IMR-90 (cell line): ENCODE results near the gene SFTA2. TPM values are rescaled to one million over a fixed set of nuclear protein-coding genes. Genes with fewer than 3 reads are reported as not detected.
"Not testable (repeated sequence)": the region's sequence is repeated elsewhere in the genome, so short reads cannot be mapped to it uniquely, and the experiment has no call there.

Experiments
- ATAC-seq: fragments of 200-7000 bp; cut with Tn5 transposase; 2 replicates; pipeline ENCODE4 v1.9.1; 2020; ENCODE audit warnings: low read depth, mild to moderate bottlenecking, moderate library complexity
- BruUV-seq: library from RNA; stranded (reverse); fragments of 400-500 nt; replicated peaks from 2 replicates; lab custom pipeline; 2021; lab: Mats Ljungman, UMichigan
- CTCF ChIA-PET: fragments of 300-600 bp; formaldehyde crosslinking; extraction: SDS; loops from one replicate; lab custom pipeline; 2021; ENCODE audit warnings: antibody characterized with exemption; lab: Yijun Ruan, JAX
- POLR2A ChIA-PET: fragments of 300-600 bp; sonication (Branson Sonifier 250); formaldehyde crosslinking; loops from one replicate; lab custom pipeline; 2022; ENCODE audit warnings: antibody characterized with exemption; ENCODE audit not compliant: unreplicated experiment; lab: Charles Lee
- DNase-seq: peaks from one replicate; pipeline ENCODE4 v3.0.0; 2013
- H2AFZ ChIP-seq: replicated peaks from 2 replicates; pipeline ENCODE3; 2013; ENCODE audit warnings: low read length, mild to moderate bottlenecking; ENCODE audit not compliant: poor library complexity
- H2AK5ac ChIP-seq: 2 replicates; pipeline ENCODE4 v1.6.1; 2013; ENCODE audit warnings: low read depth, low read length, inconsistent platforms
- H2AK9ac ChIP-seq: replicated peaks from 2 replicates; pipeline ENCODE3; 2013; ENCODE audit warnings: mild to moderate bottlenecking, low read depth, low read length, moderate library complexity; ENCODE audit not compliant: poor library complexity
- H2BK120ac ChIP-seq: 2 replicates; pipeline ENCODE4 v1.6.1; 2013; ENCODE audit warnings: low read depth, low read length, inconsistent platforms
- H2BK15ac ChIP-seq: 3 replicates; pipeline ENCODE4 v1.6.1; 2013; ENCODE audit warnings: low read depth, low read length, inconsistent platforms
- H2BK20ac ChIP-seq: 2 replicates; pipeline ENCODE4 v1.6.1; 2013; ENCODE audit warnings: low read depth, mild to moderate bottlenecking, inconsistent platforms, low read length, moderate library complexity
- H2BK5ac ChIP-seq: 2 replicates; pipeline ENCODE4 v1.6.1; 2013; ENCODE audit warnings: mild to moderate bottlenecking, low read depth, low read length, inconsistent platforms; ENCODE audit not compliant: poor library complexity, severe bottlenecking
- H3K14ac ChIP-seq: replicated peaks from 2 replicates; pipeline ENCODE4 v1.6.1; 2013; ENCODE audit warnings: low read depth, low read length, inconsistent platforms
- H3K18ac ChIP-seq: 2 replicates; pipeline ENCODE4 v1.6.1; 2013; ENCODE audit warnings: low read depth, low read length, control low read depth
- H3K23ac ChIP-seq: 2 replicates; pipeline ENCODE4 v1.6.1; 2013; ENCODE audit warnings: low read depth, low read length, inconsistent platforms
- H3K27ac ChIP-seq: 2 replicates; pipeline ENCODE4 v1.5.1; 2013; ENCODE audit warnings: mild to moderate bottlenecking, control low read depth, low read length; ENCODE audit not compliant: insufficient read depth
- H3K27me3 ChIP-seq: 2 replicates; pipeline ENCODE4 v1.6.1; 2013; ENCODE audit warnings: low read length; ENCODE audit not compliant: control insufficient read depth, insufficient read depth
- H3K36me3 ChIP-seq: 2 replicates; pipeline ENCODE4 v1.6.1; 2013; ENCODE audit warnings: low read length, mixed read lengths; ENCODE audit not compliant: control insufficient read depth, insufficient read depth
- H3K4ac ChIP-seq: 2 replicates; pipeline ENCODE4 v1.6.1; 2013; ENCODE audit warnings: low read depth, low read length, inconsistent platforms
- H3K4me1 ChIP-seq: 2 replicates; pipeline ENCODE4 v1.6.1; 2013; ENCODE audit warnings: low read length, mixed read lengths; ENCODE audit not compliant: control insufficient read depth, insufficient read depth
- H3K4me2 ChIP-seq: 2 replicates; pipeline ENCODE4 v1.6.1; 2013; ENCODE audit warnings: low read depth, mild to moderate bottlenecking, control low read depth, low read length, moderate library complexity
- H3K4me3 ChIP-seq: 2 replicates; pipeline ENCODE4 v1.5.1; 2013; ENCODE audit warnings: low read depth, mild to moderate bottlenecking, control low read depth, low read length, moderate library complexity; ENCODE audit not compliant: insufficient read depth
- H3K56ac ChIP-seq: 2 replicates; pipeline ENCODE4 v1.6.1; 2013; ENCODE audit warnings: low read length, inconsistent platforms; ENCODE audit not compliant: insufficient read depth; ENCODE audit errors: extremely low read depth
- H3K79me1 ChIP-seq, 2 experiments: 2 replicates each; pipeline ENCODE4 v1.6.1; 2013; ENCODE audit warnings: low read length in 2 of 2, inconsistent platforms in 1 of 2, low read depth in 1 of 2
- H3K9ac ChIP-seq: 2 replicates; pipeline ENCODE4 v1.6.1; 2013; ENCODE audit warnings: low read depth, low read length, control low read depth
- H3K9me1 ChIP-seq: 2 replicates; pipeline ENCODE4 v1.6.1; 2013; ENCODE audit warnings: low read length, inconsistent platforms; ENCODE audit not compliant: insufficient read depth
- H3K9me3 ChIP-seq: 2 replicates; pipeline ENCODE4 v1.6.1; 2013; ENCODE audit warnings: low read length; ENCODE audit not compliant: control insufficient read depth, insufficient read depth
- H4K20me1 ChIP-seq: 2 replicates; pipeline ENCODE4 v1.6.1; 2013; ENCODE audit warnings: low read length, inconsistent platforms; ENCODE audit not compliant: insufficient read depth
- H4K5ac ChIP-seq: 2 replicates; pipeline ENCODE4 v1.6.1; 2013; ENCODE audit warnings: mild to moderate bottlenecking, low read depth, low read length, control low read depth
- H4K8ac ChIP-seq, 2 experiments: 2 replicates each; pipeline ENCODE4 v1.6.1; 2013; ENCODE audit warnings: low read depth in 2 of 2, low read length in 2 of 2, control low read depth in 1 of 2, inconsistent platforms in 1 of 2
- H4K91ac ChIP-seq: 2 replicates; pipeline ENCODE4 v1.6.1; 2013; ENCODE audit warnings: low read depth, low read length, inconsistent platforms; ENCODE audit not compliant: insufficient read depth
- MAFK ChIP-seq: IDR thresholded peaks from 2 replicates; pipeline ENCODE4 v1.6.1; 2012; ENCODE audit warnings: low read depth, low read length, improper control_type of control experiment
- MXI1 ChIP-seq: IDR thresholded peaks from 2 replicates; pipeline ENCODE4 v1.6.1; 2012; ENCODE audit warnings: low read depth, mild to moderate bottlenecking, low read length, moderate library complexity, borderline replicate concordance
- WGBS, 2 experiments: methylation state at CpG; one replicate each; pipeline versions ENCODE4 v1.1.5 to v1.1.7; 2013; ENCODE audit warnings: missing lambda C conversion rate in 2 of 2; ENCODE audit not compliant: insufficient read length in 1 of 2; ENCODE audit errors: extremely low coverage in 2 of 2; 5-methylcytosine and 5-hydroxymethylcytosine counted together
- dilution Hi-C: fragments of 300-500 bp; cut with HindIII; formaldehyde crosslinking; loops from one replicate; pipeline ENCODE4 v1.14.3; 2018; ENCODE audit warnings: low sequenced_read_pairs; ENCODE audit not compliant: unreplicated experiment
- in situ Hi-C: fragments of 300-500 bp; cut with MboI; formaldehyde crosslinking; loops from 3 replicates; pipeline ENCODE4 v1.14.3; 2019; ENCODE audit warnings: low sequenced_read_pairs, inconsistent platforms, mixed read lengths
- intact Hi-C: fragments of 100-400 bp; cut with micrococcal nuclease; formaldehyde crosslinking; loops from 2 replicates; pipeline ENCODE4 v1.10.0; 2022
- polyA plus RNA-seq, 3 experiments: library from polyadenylated mRNA; depleted of rRNA; stranded (reverse); fragments of >200 nt; gene quantifications; 2 replicates each; pipeline ENCODE4 v1.2.3, GENCODE V29; 2012; ENCODE audit warnings: low replicate concordance in 1 of 3
- total RNA-seq: library from RNA; depleted of rRNA; stranded (reverse); fragments of >200 nt; gene quantifications from 2 replicates; pipeline ENCODE4 v1.2.3, GENCODE V29; 2012

Gene SFTA2
- total and polyA plus RNA-seq, 2 of the 4 experiments (the other 2 are of a cell fraction), result not detected

DNA sequence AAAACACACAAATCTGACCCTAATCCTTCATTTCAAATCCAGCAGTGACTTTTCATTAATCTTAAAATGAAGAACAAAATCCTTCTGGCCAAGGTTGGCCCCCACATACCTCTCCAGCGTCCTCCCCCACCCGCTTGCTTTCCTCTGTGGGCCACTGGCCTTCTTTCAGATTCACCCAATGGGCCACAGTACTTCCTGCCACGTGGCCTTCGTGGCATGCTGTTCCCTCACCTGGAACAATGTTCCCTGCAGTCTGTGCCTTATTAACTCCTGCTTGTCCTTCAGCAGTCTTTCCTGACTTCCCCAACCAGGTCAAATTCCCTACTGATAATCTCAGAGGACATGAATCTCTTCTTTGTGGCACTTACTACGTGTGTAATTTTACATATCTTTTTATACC lies 29.3 kb downstream of the SFTA2 start:
- BruUV-seq, result no TSS peak
- Histone ChIP-seq H3K9me3 (no peaks in the 10 kb centered on the region), H4K5ac (no peak overlapping the region), H2BK5ac (no peak overlapping the region), H3K27me3 (no peaks in the 10 kb centered on the region), H3K4me2 (no peak overlapping the region), H3K4me1 (no peaks in the 10 kb centered on the region), H2BK120ac (no peak overlapping the region), H2AFZ (no peak overlapping the region), H3K79me1 (no peaks in the 10 kb centered on the region), H4K8ac (no peak overlapping the region), H2AK5ac (no peak overlapping the region), H3K4ac (no peak overlapping the region), H2AK9ac (no peak overlapping the region), H3K36me3 (peaks cover 21% of the 10 kb centered on the region), H3K14ac (no peak overlapping the region), H3K4me3 (no peak overlapping the region), H3K18ac (no peak overlapping the region), H2BK15ac (no peak overlapping the region), H4K91ac (no peak overlapping the region), H3K27ac (no peak overlapping the region), H4K20me1 (no peaks in the 10 kb centered on the region), H2BK20ac (no peak overlapping the region), H3K23ac (no peak overlapping the region), H3K56ac (no peak overlapping the region), H3K9me1 (no peaks in the 10 kb centered on the region), H3K9ac (no peak overlapping the region)
- ATAC-seq (no peak), DNase-seq (no peak)
- intact Hi-C loops, result no loop called here
- POLR2A ChIA-PET, result no interaction called here
- CTCF ChIA-PET, result no interaction called here
- WGBS, 2 experiments, result 46% methylated on average over 3 of the region's 5 CpGs; no CpG with 5 or more reads in 1 of the 2 experiments
- dilution Hi-C loops, result no loop called here
- in situ Hi-C loops, result no loop called here
- TF ChIP-seq MAFK (no peak), MXI1 (no peak)

DNA sequence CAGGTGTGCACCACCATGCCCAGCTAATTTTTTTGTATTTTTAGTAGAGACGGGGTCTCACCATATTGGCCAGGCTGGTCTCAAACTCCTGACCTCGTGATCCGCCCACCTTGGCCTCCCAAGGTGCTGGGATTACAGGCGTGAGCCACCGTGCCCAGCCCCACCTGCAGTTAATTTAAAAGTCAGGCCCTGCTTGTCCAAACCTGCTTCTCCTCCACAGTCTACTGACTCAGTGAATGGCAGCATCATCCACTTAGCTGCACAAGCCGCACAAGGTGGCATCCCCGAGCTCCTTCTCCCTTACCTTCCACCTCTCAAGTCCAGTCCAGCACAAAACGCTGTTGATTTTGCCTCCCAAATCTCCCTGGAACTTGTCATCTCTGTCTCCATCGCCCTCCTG lies 29.8 kb downstream of the SFTA2 start:
- H3K56ac ChIP-seq, H3K23ac ChIP-seq, H3K9me3 ChIP-seq, H3K4me2 ChIP-seq, BruUV-seq, H2AFZ ChIP-seq, H3K14ac ChIP-seq, H4K91ac ChIP-seq, H3K4me3 ChIP-seq, CTCF ChIA-PET, H3K4me1 ChIP-seq, H2BK15ac ChIP-seq, H2BK120ac ChIP-seq, H4K5ac ChIP-seq, H3K27me3 ChIP-seq, H3K79me1 ChIP-seq, intact Hi-C loops, dilution Hi-C loops, H3K9ac ChIP-seq, H3K9me1 ChIP-seq, H2BK5ac ChIP-seq, H3K18ac ChIP-seq, H2AK5ac ChIP-seq, DNase-seq, H4K20me1 ChIP-seq, H3K27ac ChIP-seq, H2BK20ac ChIP-seq, in situ Hi-C loops, ATAC-seq, H3K4ac ChIP-seq, H4K8ac ChIP-seq: not testable (repeated sequence)
- WGBS, 2 experiments, result 67% methylated on average over 4 of the region's 9 CpGs; no CpG with 5 or more reads in 1 of the 2 experiments
- peak overlapping the region; percentile 5 for H2AK9ac ChIP-seq
- peaks cover 26% of the 10 kb centered on the region for H3K36me3 ChIP-seq
- POLR2A ChIA-PET, result interaction anchor here (0.6 to 0.7 kb wide), 2 partner anchors 10 to 14 kb away, joined by 3 to 15 read pairs; no protein-coding TSS in a partner anchor
